Esophagus muscularis mucosa (tissue), 4 donors: ENCODE results near the gene CBFA2T3. TPM values are rescaled to one million over a fixed set of nuclear protein-coding genes. Genes with fewer than 3 reads are reported as not detected.

Source experiments
- DNase-seq: peaks from one replicate; pipeline ENCODE4 v3.0.0-alpha.2; 2017; ENCODE audit errors: extremely low spot score
- H3K27ac ChIP-seq, 4 donors: fragments of 200-600 bp; sonication (generic); replicated peaks in 1 of 4; 1 replicate in 3 of 4; 2 replicates in 1 of 4; pipeline ENCODE4 v1.5.1; 2016 to 2019; ENCODE audit warnings: mild to moderate bottlenecking in 1 of 4
- H3K27me3 ChIP-seq, 4 donors: fragments of 200-600 bp; sonication (generic); one replicate each; pipeline versions ENCODE4 v1.5.1 to v1.6.0; 2016 to 2019
- H3K36me3 ChIP-seq, 4 donors: fragments of 200-600 bp; sonication (generic); one replicate each; pipeline ENCODE4 v1.5.1; 2016 to 2019
- H3K4me1 ChIP-seq, 4 donors: fragments of 200-600 bp; sonication (generic); one replicate each; pipeline ENCODE4 v1.5.1; 2016 to 2019
- H3K4me3 ChIP-seq, 4 donors: fragments of 200-600 bp; sonication (generic); 1 replicate in 2 of 4; 2 replicates in 2 of 4; pipeline ENCODE4 v1.5.1; 2016 to 2019; ENCODE audit warnings: mild to moderate bottlenecking in 4 of 4, moderate library complexity in 1 of 4
- H3K9me3 ChIP-seq, 4 donors: fragments of 200-600 bp; sonication (generic); 1 replicate in 3 of 4; 2 replicates in 1 of 4; pipeline ENCODE4 v1.5.1; 2016 to 2019
- CTCF ChIP-seq, 3 experiments: fragments of 200-600 bp in 2 of 3; fragments of 450-650 bp in 1 of 3; sonication (generic) in 2 of 3; IDR thresholded peaks; one replicate each; pipeline ENCODE4 v1.5.1; 2017 to 2019; ENCODE audit warnings: antibody characterized with exemption in 3 of 3, mild to moderate bottlenecking in 2 of 3, moderate library complexity in 1 of 3
- EP300 ChIP-seq: sonication (generic); formaldehyde crosslinking; IDR thresholded peaks from one replicate; pipeline ENCODE4 v1.6.1; 2017; ENCODE audit warnings: antibody characterized with exemption
- POLR2A ChIP-seq: fragments of 450-650 bp; IDR thresholded peaks from one replicate; pipeline ENCODE4 v1.6.1; 2017; ENCODE audit warnings: antibody characterized with exemption, moderate library complexity, mild to moderate bottlenecking, low read depth
- POLR2AphosphoS5 ChIP-seq, 2 donors: sonication (generic); formaldehyde crosslinking; IDR thresholded peaks; one replicate each; pipeline ENCODE4 v1.6.1; 2017; ENCODE audit warnings: antibody characterized with exemption in 2 of 2
- WGBS: methylation state at CpG from one replicate; pipeline ENCODE4 v1.1.5; 2018; 5-methylcytosine and 5-hydroxymethylcytosine counted together
- intact Hi-C: fragments of 100-400 bp; cut with DNase I; formaldehyde crosslinking; loops from one replicate; pipeline ENCODE4 v1.15.1; 2023
- total RNA-seq, 4 donors: library from RNA; depleted of rRNA; stranded (reverse); fragments of >200 nt; gene quantifications; one replicate each; pipeline versions ENCODE4 v1.1.0 to v1.2.1, GENCODE V29; 2016

Gene CBFA2T3
- total RNA-seq, 4 donors from 2014 or later, result 2.0 to 10.4 (median 3.5) TPM

- DNase-seq, result no peak
Measured at GRCh38 chr16:88878356-88878755, 98.7 kb downstream of the CBFA2T3 start.

GRCh38 chr16:88877564-88878289, 99.3 kb downstream of the CBFA2T3 start:
- no peaks in the 10 kb centered on the region for H3K9me3 ChIP-seq
- intact Hi-C loops, result no loop called here
- DNase-seq, result no peak
- no peak for TF ChIP-seq EP300
- no peak for TF ChIP-seq CTCF (IDR thresholded peaks at IDR 0.05)
- TF ChIP-seq POLR2A, result no peak
- no peak for TF ChIP-seq POLR2AphosphoS5 (IDR thresholded peaks at IDR 0.05)
- H3K27ac ChIP-seq, result no peak overlapping the region
- WGBS, result 82% methylated on average over 19 of the region's 20 CpGs
- H3K36me3 ChIP-seq, result peaks cover 0 to 76% (median 15%) of the 10 kb centered on the region in 4 donors
- peaks cover 8 to 15% (median 11%) of the 10 kb centered on the region in 4 donors for H3K4me1 ChIP-seq
- no peak overlapping the region for H3K4me3 ChIP-seq
- peaks cover 0 to 70% (median 0%) of the 10 kb centered on the region in 4 donors for H3K27me3 ChIP-seq

More at GRCh38 chr16:88878356-88878755, 98.7 kb downstream of the CBFA2T3 start:
- Histone ChIP-seq H3K36me3 (peaks cover 0 to 80% (median 18%) of the 10 kb centered on the region in 4 donors), H3K9me3 (no peaks in the 10 kb centered on the region), H3K4me1 (peaks cover 8 to 15% (median 11%) of the 10 kb centered on the region in 4 donors), H3K27ac (no peak overlapping the region), H3K4me3 (no peak overlapping the region), H3K27me3 (peaks cover 0 to 70% (median 0%) of the 10 kb centered on the region in 4 donors)
- intact Hi-C loops, result no loop called here
- 92% methylated on average over 18 of the region's 20 CpGs for WGBS
- TF ChIP-seq EP300 (no peak), POLR2AphosphoS5 (IDR thresholded peaks at IDR 0.05) (no peak), POLR2A (no peak), CTCF (IDR thresholded peaks at IDR 0.05) (no peak)

- no peak overlapping the region for H3K4me3 ChIP-seq
- no peak for TF ChIP-seq POLR2A
- H3K27me3 ChIP-seq, result peaks cover 0 to 70% (median 0%) of the 10 kb centered on the region in 4 donors
- 90% methylated on average over 9 of the region's 33 CpGs for WGBS
- H3K36me3 ChIP-seq, result peaks cover 0 to 69% (median 12%) of the 10 kb centered on the region in 4 donors
- no peak overlapping the region for H3K27ac ChIP-seq
- H3K9me3 ChIP-seq, result no peaks in the 10 kb centered on the region
- no peak for DNase-seq
- H3K4me1 ChIP-seq, result peaks cover 8 to 13% (median 11%) of the 10 kb centered on the region in 4 donors
- intact Hi-C loops, result no loop called here
Measured at GRCh38 chr16:88876942-88877526, 100.0 kb downstream of the CBFA2T3 start.

GRCh38 chr16:88875703-88876234, 101.2 kb downstream of the CBFA2T3 start:
- H3K9me3 ChIP-seq, result no peaks in the 10 kb centered on the region
- H3K36me3 ChIP-seq, result peaks cover 0 to 56% (median 8%) of the 10 kb centered on the region in 4 donors
- peaks cover 0 to 10% (median 2%) of the 10 kb centered on the region in 4 donors for H3K4me1 ChIP-seq
- intact Hi-C loops, result no loop called here
- no peak for DNase-seq
- TF ChIP-seq POLR2A (no peak), EP300 (no peak), POLR2AphosphoS5 (IDR thresholded peaks at IDR 0.05) (no peak), CTCF (IDR thresholded peaks at IDR 0.05) (no peak)
- no peak overlapping the region for H3K4me3 ChIP-seq
- peaks cover 0 to 70% (median 3%) of the 10 kb centered on the region in 4 donors for H3K27me3 ChIP-seq
- H3K27ac ChIP-seq, result no peak overlapping the region
- 94% methylated on average over 22 of the region's 22 CpGs for WGBS

- no peak overlapping the region for H3K27ac ChIP-seq
- no peaks in the 10 kb centered on the region for H3K9me3 ChIP-seq
- TF ChIP-seq POLR2AphosphoS5 (IDR thresholded peaks at IDR 0.05), result no peak
- TF ChIP-seq EP300, result no peak
- TF ChIP-seq POLR2A, result no peak
- TF ChIP-seq CTCF (IDR thresholded peaks at IDR 0.05), result no peak
- peaks cover 0 to 9% (median 0%) of the 10 kb centered on the region in 4 donors for H3K4me1 ChIP-seq
- WGBS, result 89% methylated on average over 26 of the region's 34 CpGs
- no peak overlapping the region for H3K4me3 ChIP-seq
- intact Hi-C loops, result no loop called here
- H3K27me3 ChIP-seq, result peaks cover 0 to 70% (median 3%) of the 10 kb centered on the region in 4 donors
- H3K36me3 ChIP-seq, result peaks cover 0 to 49% (median 8%) of the 10 kb centered on the region in 4 donors
- no peak for DNase-seq
Measured at GRCh38 chr16:88874938-88875599, 101.9 kb downstream of the CBFA2T3 start.
